ENCODE measurements around the gene RAD9A.

The RAD9A gene

DNA sequence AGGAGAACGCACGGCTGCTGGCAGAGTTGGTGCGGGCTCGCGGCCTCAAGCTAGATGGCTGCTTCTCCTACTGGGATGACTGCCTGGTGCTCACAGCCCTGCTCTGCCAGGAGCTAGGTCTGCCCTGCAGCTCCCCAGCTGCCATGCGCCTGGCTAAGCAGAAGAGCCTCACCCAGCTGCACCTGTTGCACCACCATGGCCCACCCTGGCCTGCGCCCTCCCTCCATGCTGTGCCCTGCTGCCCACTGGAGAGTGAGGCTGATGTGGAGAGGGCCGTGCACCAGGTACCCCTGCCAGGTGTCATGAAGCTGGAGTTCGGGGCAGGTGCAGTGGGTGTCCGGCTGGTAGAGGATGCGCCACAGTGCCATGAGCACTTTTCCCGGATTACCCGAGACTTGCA lies 31.7 kb downstream of the RAD9A start:
- ChIA-PET CTCF (interaction anchor here (0.7 kb wide), 2 partner anchors 24 to 41 kb away, joined by 3 to 5 read pairs; no protein-coding TSS in a partner anchor), POLR2A (interaction anchor here (1.0 to 1.2 kb wide), 2 partner anchors 27 to 46 kb away, joined by 3 to 5 read pairs; partner anchors contain the start of gene TMEM134)
- Histone ChIP-seq H3K36me3 (ENCODE audit: control insufficient read depth in 2 of 2, insufficient read depth in 1 of 2, low read length in 2 of 2) (no peaks in the 10 kb centered on the region), H3K9me3 (ENCODE audit: control insufficient read depth, insufficient read depth, low read depth, low read length) (no peaks in the 10 kb centered on the region), H3K4me3 (ENCODE audit: low read depth, low read length) (no peak overlapping the region), H3K27ac (ENCODE audit: extremely low read depth, low read depth, low read length) (no peak overlapping the region), H3K4me1 (ENCODE audit: control insufficient read depth, insufficient read depth, low read length) (no peaks in the 10 kb centered on the region; the same call in 1 of the 2 replicates)
- TF ChIP-seq SCRT1 (tag by site-specific recombination; IDR thresholded peaks at IDR 0.05; ENCODE audit: borderline replicate concordance) (0 out of 2 replicates have a peak, but pooled peaks have one; percentile 49), RBAK (tag by site-specific recombination; IDR thresholded peaks at IDR 0.05) (no peak), ZNF112 (tag by site-specific recombination; IDR thresholded peaks at IDR 0.05) (no peak), ZNF2 (tag by site-specific recombination; IDR thresholded peaks at IDR 0.05) (no peak), ZNF302 (tag by site-specific recombination; IDR thresholded peaks at IDR 0.05; ENCODE audit: low read depth) (no peak), ZNF155 (tag by site-specific recombination; IDR thresholded peaks at IDR 0.05) (no peak), ZNF626 (tag by site-specific recombination; IDR thresholded peaks at IDR 0.05) (no peak), ZNF521 (tag by site-specific recombination; IDR thresholded peaks at IDR 0.05) (no peak), ZNF510 (tag by site-specific recombination; IDR thresholded peaks at IDR 0.05; ENCODE audit: insufficient replicate concordance) (no peak), SCRT2 (tag by site-specific recombination; IDR thresholded peaks at IDR 0.05) (peak; percentile 90), ZNF174 (tag by site-specific recombination; IDR thresholded peaks at IDR 0.05) (no peak), ZNF48 (tag by site-specific recombination; IDR thresholded peaks at IDR 0.05) (no peak)
- TF ChIP-seq, protein P1, sequence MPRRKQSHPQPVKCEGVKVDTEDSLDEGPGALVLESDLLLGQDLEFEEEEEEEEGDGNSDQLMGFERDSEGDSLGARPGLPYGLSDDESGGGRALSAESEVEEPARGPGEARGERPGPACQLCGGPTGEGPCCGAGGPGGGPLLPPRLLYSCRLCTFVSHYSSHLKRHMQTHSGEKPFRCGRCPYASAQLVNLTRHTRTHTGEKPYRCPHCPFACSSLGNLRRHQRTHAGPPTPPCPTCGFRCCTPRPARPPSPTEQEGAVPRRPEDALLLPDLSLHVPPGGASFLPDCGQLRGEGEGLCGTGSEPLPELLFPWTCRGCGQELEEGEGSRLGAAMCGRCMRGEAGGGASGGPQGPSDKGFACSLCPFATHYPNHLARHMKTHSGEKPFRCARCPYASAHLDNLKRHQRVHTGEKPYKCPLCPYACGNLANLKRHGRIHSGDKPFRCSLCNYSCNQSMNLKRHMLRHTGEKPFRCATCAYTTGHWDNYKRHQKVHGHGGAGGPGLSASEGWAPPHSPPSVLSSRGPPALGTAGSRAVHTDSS (tag by site-specific recombination; IDR thresholded peaks at IDR 0.05): no peak
- TF ChIP-seq, protein P2, sequence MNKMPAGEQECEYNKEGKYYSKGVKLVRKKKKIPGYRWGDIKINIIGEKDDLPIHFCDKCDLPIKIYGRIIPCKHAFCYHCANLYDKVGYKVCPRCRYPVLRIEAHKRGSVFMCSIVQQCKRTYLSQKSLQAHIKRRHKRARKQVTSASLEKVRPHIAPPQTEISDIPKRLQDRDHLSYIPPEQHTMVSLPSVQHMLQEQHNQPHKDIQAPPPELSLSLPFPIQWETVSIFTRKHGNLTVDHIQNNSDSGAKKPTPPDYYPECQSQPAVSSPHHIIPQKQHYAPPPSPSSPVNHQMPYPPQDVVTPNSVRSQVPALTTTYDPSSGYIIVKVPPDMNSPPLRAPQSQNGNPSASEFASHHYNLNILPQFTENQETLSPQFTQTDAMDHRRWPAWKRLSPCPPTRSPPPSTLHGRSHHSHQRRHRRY (tag by site-specific recombination; IDR thresholded peaks at IDR 0.05): no peak
- TF ChIP-seq, protein P3, sequence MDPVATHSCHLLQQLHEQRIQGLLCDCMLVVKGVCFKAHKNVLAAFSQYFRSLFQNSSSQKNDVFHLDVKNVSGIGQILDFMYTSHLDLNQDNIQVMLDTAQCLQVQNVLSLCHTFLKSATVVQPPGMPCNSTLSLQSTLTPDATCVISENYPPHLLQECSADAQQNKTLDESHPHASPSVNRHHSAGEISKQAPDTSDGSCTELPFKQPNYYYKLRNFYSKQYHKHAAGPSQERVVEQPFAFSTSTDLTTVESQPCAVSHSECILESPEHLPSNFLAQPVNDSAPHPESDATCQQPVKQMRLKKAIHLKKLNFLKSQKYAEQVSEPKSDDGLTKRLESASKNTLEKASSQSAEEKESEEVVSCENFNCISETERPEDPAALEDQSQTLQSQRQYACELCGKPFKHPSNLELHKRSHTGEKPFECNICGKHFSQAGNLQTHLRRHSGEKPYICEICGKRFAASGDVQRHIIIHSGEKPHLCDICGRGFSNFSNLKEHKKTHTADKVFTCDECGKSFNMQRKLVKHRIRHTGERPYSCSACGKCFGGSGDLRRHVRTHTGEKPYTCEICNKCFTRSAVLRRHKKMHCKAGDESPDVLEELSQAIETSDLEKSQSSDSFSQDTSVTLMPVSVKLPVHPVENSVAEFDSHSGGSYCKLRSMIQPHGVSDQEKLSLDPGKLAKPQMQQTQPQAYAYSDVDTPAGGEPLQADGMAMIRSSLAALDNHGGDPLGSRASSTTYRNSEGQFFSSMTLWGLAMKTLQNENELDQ (tag by site-specific recombination; IDR thresholded peaks at IDR 0.05; ENCODE audit: low read depth): no peak

DNA sequence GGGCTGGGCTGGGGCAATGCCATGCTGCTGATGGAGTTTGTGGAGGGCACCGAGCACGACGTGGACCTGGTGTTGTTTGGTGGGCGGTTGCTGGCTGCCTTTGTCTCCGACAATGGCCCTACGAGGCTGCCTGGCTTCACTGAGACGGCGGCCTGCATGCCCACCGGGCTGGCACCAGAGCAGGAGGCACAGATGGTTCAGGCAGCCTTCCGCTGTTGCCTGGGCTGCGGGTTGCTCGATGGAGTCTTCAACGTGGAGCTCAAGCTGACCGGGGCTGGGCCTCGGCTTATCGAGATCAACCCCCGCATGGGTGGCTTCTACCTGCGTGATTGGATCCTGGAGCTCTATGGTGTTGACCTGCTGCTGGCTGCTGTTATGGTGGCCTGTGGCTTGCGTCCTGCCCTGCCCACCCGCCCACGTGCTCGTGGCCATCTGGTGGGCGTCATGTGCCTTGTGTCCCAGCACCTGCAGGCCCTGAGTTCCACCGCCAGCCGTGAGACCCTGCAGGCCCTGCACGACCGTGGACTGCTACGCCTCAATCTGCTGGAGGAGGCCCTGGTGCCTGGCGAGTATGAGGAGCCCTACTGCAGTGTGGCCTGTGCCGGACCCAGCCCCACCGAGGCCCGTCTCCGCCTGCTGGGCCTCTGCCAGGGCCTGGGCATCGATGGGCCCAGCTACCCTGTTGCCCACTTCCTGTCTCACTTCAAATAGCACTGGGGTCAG lies 32.3 kb downstream of the RAD9A start:
- Histone ChIP-seq H3K9me3 (ENCODE audit: control insufficient read depth, insufficient read depth, low read depth, low read length) (no peaks in the 10 kb centered on the region), H3K4me1 (ENCODE audit: control insufficient read depth, insufficient read depth, low read length) (peaks cover under 1% of the 10 kb centered on the region; the same call in 1 of the 2 replicates), H3K36me3 (ENCODE audit: control insufficient read depth in 2 of 2, insufficient read depth in 1 of 2, low read length in 2 of 2) (no peaks in the 10 kb centered on the region), H3K27ac (ENCODE audit: extremely low read depth, low read depth, low read length) (no peak overlapping the region), H3K4me3 (ENCODE audit: low read depth, low read length) (no peak overlapping the region)
- ChIA-PET CTCF (interaction anchor here (0.7 kb wide), 2 partner anchors 23 to 73 kb away, joined by 3 read pairs; no protein-coding TSS in a partner anchor), POLR2A (interaction anchor here (1.2 kb wide), 1 partner anchor 45 kb away, joined by 3 read pairs; the partner anchor contains the start of gene TMEM134)
- no peak for TF ChIP-seq ZFP41 (tag by site-specific recombination; IDR thresholded peaks at IDR 0.05; ENCODE audit: borderline replicate concordance)
- no peak for TF ChIP-seq ZNF561 (tag by site-specific recombination; IDR thresholded peaks at IDR 0.05; ENCODE audit: borderline replicate concordance)
- no peak for TF ChIP-seq ZNF121 (tag by site-specific recombination; IDR thresholded peaks at IDR 0.05)
- TF ChIP-seq ZFP69B (tag by site-specific recombination; IDR thresholded peaks at IDR 0.05): no peak
- no peak for TF ChIP-seq ZBTB48 (tag by site-specific recombination; IDR thresholded peaks at IDR 0.05)
- no peak for TF ChIP-seq ZNF548 (tag by site-specific recombination; IDR thresholded peaks at IDR 0.05)
- no peak for TF ChIP-seq ZNF560 (tag by site-specific recombination; IDR thresholded peaks at IDR 0.05; ENCODE audit: borderline replicate concordance)
- TF ChIP-seq MYNN (tag by site-specific recombination; IDR thresholded peaks at IDR 0.05; ENCODE audit: borderline replicate concordance): no peak
- TF ChIP-seq ZNF670 (tag by site-specific recombination; IDR thresholded peaks at IDR 0.05; ENCODE audit: low read depth): no peak
- TF ChIP-seq ZNF768 (tag by site-specific recombination; IDR thresholded peaks at IDR 0.05): no peak

Measured in HEK293 (cell line).